AG04449 (cell line): ENCODE results near the gene KICS2.
"Not testable (repeated sequence)": the region's sequence is repeated elsewhere in the genome, so short reads cannot be mapped to it uniquely, and the experiment has no call there.

Experiments
- CTCF ChIA-PET: fragments of 350-600 bp; formaldehyde crosslinking; extraction: SDS; loops from one replicate; lab custom pipeline; 2021; ENCODE audit warnings: antibody characterized with exemption; lab: Yijun Ruan, JAX
- POLR2A ChIA-PET: fragments of 400-600, 350-600 bp; formaldehyde crosslinking; extraction: SDS; loops from one replicate; lab custom pipeline; 2020; ENCODE audit warnings: antibody characterized with exemption, inconsistent platforms; lab: Yijun Ruan, JAX
- DNase-seq: peaks from one replicate; pipeline ENCODE4 v3.0.0-alpha.2; 2010; ENCODE audit warnings: low read depth, low spot score
- H3K4me3 ChIP-seq: 2 replicates; pipeline ENCODE4 v1.5.1; 2011; ENCODE audit warnings: low read depth, mild to moderate bottlenecking, control low read depth, low read length
- CTCF ChIP-seq: IDR thresholded peaks from one replicate; pipeline ENCODE4 v1.5.1; 2011; ENCODE audit warnings: mild to moderate bottlenecking, moderate library complexity, low read length, control low read depth, inconsistent platforms; ENCODE audit not compliant: insufficient read depth; ENCODE audit errors: missing control alignments

Gene KICS2

GRCh38 chr12:64212119-64212746, 9.9 kb downstream of the KICS2 start:
- DNase-seq = no peak
- CTCF ChIA-PET = interaction anchor here (1.7 kb wide), 1 partner anchor 9 kb away, joined by 3 read pairs; no protein-coding TSS in a partner anchor
- H3K4me3 ChIP-seq = no peak overlapping the region
- POLR2A ChIA-PET = no interaction called here
- no peak for TF ChIP-seq CTCF

- ChIA-PET POLR2A (no interaction called here), CTCF (no interaction called here)
- no peak for TF ChIP-seq CTCF
- no peak for DNase-seq
- no peak overlapping the region for H3K4me3 ChIP-seq
Observed at GRCh38 chr12:64207453-64207852, 14.6 kb downstream of the KICS2 start.

GRCh38 chr12:64205542-64205941, 16.6 kb downstream of the KICS2 start:
- TF ChIP-seq CTCF = no peak
- CTCF ChIA-PET = interaction anchor here (1.2 kb wide), 1 partner anchor 362 kb away, joined by 3 read pairs; the partner anchor contains the start of gene SRGAP1
- no peak for DNase-seq
- H3K4me3 ChIP-seq = no peak overlapping the region
- POLR2A ChIA-PET = no interaction called here

- no peak for TF ChIP-seq CTCF
- ChIA-PET POLR2A (no interaction called here), CTCF (interaction anchor here (1.3 kb wide), 1 partner anchor 22 kb away, joined by 4 read pairs; no protein-coding TSS in a partner anchor)
- DNase-seq = no peak
- H3K4me3 ChIP-seq = no peak overlapping the region
Observed at GRCh38 chr12:64203775-64204174, 18.3 kb downstream of the KICS2 start.

- CTCF ChIA-PET = interaction anchor here (1.0 to 1.3 kb wide), 2 partner anchors 10 to 21 kb away, joined by 3 to 4 read pairs; no protein-coding TSS in a partner anchor
- no peak for DNase-seq
- POLR2A ChIA-PET = no interaction called here
- TF ChIP-seq CTCF = no peak
- no peak overlapping the region for H3K4me3 ChIP-seq
Observed at GRCh38 chr12:64203036-64203435, 19.1 kb downstream of the KICS2 start.

GRCh38 chr12:64195841-64196240, 26.3 kb downstream of the KICS2 start:
- H3K4me3 ChIP-seq, CTCF ChIA-PET, POLR2A ChIA-PET, DNase-seq: not testable (repeated sequence)
